HAP-1 (cell line): ENCODE data around the gene GLMP.

Experiments used
- DNase-seq, 2 experiments: peaks; one replicate each; pipeline ENCODE4 v3.0.0-alpha.2; 2016 to 2020; ENCODE audit warnings: low spot score in 2 of 2
- H3K27me3 ChIP-seq: fragments of 250-450 bp; sonication (Bioruptor Pico); 2 replicates; pipeline ENCODE4 v1.5.1; 2020; ENCODE audit warnings: low read depth, mild to moderate bottlenecking, moderate library complexity
- H3K36me3 ChIP-seq: fragments of 250-450 bp; sonication (Bioruptor Pico); replicated peaks from 2 replicates; pipeline ENCODE4 v1.5.1; 2020; ENCODE audit warnings: mild to moderate bottlenecking
- H3K4me1 ChIP-seq: fragments of 250-450 bp; sonication (Bioruptor Pico); 2 replicates; pipeline ENCODE4 v1.5.1; 2020; ENCODE audit warnings: mild to moderate bottlenecking
- H3K4me3 ChIP-seq: fragments of 250-450 bp; sonication (Bioruptor Pico); 2 replicates; pipeline ENCODE4 v1.5.1; 2020; ENCODE audit warnings: mild to moderate bottlenecking, moderate library complexity
- H3K9me3 ChIP-seq: fragments of 250-450 bp; sonication (Bioruptor Pico); 2 replicates; pipeline ENCODE4 v1.5.1; 2020; ENCODE audit warnings: mild to moderate bottlenecking, moderate library complexity
- in situ Hi-C: fragments of 300-500 bp; cut with MboI; formaldehyde crosslinking; loops from 3 replicates; pipeline ENCODE4 v1.14.3; 2020; ENCODE audit warnings: low sequenced_read_pairs, inconsistent platforms, mixed read lengths

The GLMP gene

GRCh38 chr1:156258859-156259258 lies 36.6 kb downstream of the GLMP start:
- DNase-seq, result no peak
- Histone ChIP-seq H3K4me1 (no peaks in the 10 kb centered on the region), H3K36me3 (peaks cover 90% of the 10 kb centered on the region), H3K27me3 (no peaks in the 10 kb centered on the region), H3K4me3 (no peak overlapping the region), H3K9me3 (no peaks in the 10 kb centered on the region)
- in situ Hi-C loops, result no loop called here

GRCh38 chr1:156257711-156258110 lies 37.8 kb downstream of the GLMP start:
- H3K4me3 ChIP-seq, result no peak overlapping the region
- no peak for DNase-seq
- H3K9me3 ChIP-seq, result no peaks in the 10 kb centered on the region
- in situ Hi-C loops, result no loop called here
- peaks cover 90% of the 10 kb centered on the region for H3K36me3 ChIP-seq
- H3K27me3 ChIP-seq, result no peaks in the 10 kb centered on the region
- H3K4me1 ChIP-seq, result no peaks in the 10 kb centered on the region

DNA sequence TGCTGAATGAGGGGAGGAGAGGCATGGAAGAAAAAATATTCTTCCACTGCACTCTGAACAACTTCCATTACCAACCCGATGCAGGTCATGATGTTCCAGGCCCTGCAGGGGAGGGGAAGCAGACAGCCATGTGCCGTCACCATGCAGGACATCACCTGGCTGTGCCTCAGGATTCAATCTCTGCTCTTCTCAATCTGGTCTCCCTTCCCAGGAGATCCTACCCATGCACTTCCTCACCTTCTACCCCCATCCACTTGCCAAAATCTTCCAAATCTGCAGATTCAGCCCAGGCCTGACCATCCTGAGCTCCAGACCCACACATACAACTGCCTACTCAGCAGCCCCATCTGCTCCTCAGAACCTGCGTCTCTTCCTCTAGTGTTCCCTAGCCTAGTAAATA lies 41.8 kb downstream of the GLMP start:
- no peak for DNase-seq
- Histone ChIP-seq H3K9me3 (no peaks in the 10 kb centered on the region), H3K4me1 (no peaks in the 10 kb centered on the region), H3K36me3 (peaks cover 83% of the 10 kb centered on the region), H3K4me3 (no peak overlapping the region), H3K27me3 (no peaks in the 10 kb centered on the region)
- in situ Hi-C loops, result no loop called here

DNA sequence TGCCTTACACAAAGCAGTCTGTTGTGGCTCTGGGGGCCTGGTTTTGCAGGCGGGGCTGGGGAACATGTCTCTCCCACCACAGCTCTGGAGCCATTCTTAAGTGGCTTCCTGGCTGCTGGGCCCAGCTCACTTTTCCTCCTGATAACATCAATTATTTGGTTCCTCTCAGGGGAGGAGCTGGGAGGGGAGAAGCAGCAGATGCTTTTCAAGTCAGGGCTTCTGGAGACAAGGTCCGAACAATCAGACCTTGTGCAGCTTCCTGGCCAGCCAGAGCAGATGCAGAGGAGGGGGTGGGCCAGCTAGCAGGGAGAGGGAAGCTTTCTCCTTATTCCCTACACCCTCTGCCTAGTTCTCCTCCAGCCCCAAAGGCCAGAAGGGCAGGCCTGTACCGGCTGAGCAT lies 44.0 kb downstream of the GLMP start:
- Histone ChIP-seq H3K9me3 (no peaks in the 10 kb centered on the region), H3K4me3 (no peak overlapping the region), H3K4me1 (no peaks in the 10 kb centered on the region; the same call in 1 of the 2 replicates), H3K36me3 (peaks cover 64% of the 10 kb centered on the region), H3K27me3 (no peaks in the 10 kb centered on the region)
- DNase-seq, result no peak
- in situ Hi-C loops, result no loop called here

DNA sequence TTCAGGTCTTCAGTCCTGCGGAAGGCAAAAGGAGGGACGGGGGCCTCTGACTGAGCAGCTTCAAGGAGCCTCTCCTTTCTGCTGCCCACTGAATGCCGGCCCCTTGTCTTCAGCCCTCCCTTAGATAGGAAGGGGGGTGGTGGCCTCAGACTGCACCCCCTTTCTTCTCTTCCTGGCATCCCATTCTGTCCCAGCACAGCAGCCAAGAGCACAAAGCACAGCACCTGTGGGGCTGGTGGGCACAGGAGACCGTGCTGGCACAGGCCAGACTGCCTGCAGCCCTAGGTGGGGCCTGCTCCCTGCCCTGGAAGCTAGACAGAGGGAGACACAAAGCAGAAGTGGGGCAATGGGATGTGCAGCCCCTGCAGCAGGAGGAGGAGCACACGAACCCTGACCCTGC lies 45.9 kb downstream of the GLMP start:
- no peaks in the 10 kb centered on the region for H3K9me3 ChIP-seq
- no peak overlapping the region for H3K4me3 ChIP-seq
- H3K4me1 ChIP-seq, result no peaks in the 10 kb centered on the region; the same call in 1 of the 2 replicates
- no peak for DNase-seq
- H3K36me3 ChIP-seq, result peaks cover 51% of the 10 kb centered on the region
- H3K27me3 ChIP-seq, result peaks cover 7% of the 10 kb centered on the region; the same call in 1 of the 2 replicates
- in situ Hi-C loops, result no loop called here

GRCh38 chr1:156248323-156248683 lies 47.2 kb downstream of the GLMP start:
- in situ Hi-C loops, result no loop called here

GRCh38 chr1:156247460-156248322 lies 47.8 kb downstream of the GLMP start, which contains the start of gene PAQR6:
TSS of gene PAQR6 (minus strand) at chr1:156248056. CDS start at chr1:156246731, 1,325 bp downstream.
- Histone ChIP-seq H3K27me3 (peaks cover 7% of the 10 kb centered on the region; the same call in 1 of the 2 replicates), H3K4me3 (no peak within 1 kb of the TSS), H3K9me3 (no peaks in the 10 kb centered on the region), H3K4me1 (no peaks in the 10 kb centered on the region; the same call in 1 of the 2 replicates), H3K36me3 (peaks cover 32% of the 10 kb centered on the region)
- no peak for DNase-seq
- in situ Hi-C loops, result no loop called here

More at GRCh38 chr1:156248323-156248683, 47.2 kb downstream of the GLMP start:
- no peak overlapping the region for H3K4me3 ChIP-seq
- no peak for DNase-seq
- no peaks in the 10 kb centered on the region for H3K9me3 ChIP-seq
- H3K4me1 ChIP-seq, result no peaks in the 10 kb centered on the region; the same call in 1 of the 2 replicates
- H3K36me3 ChIP-seq, result peaks cover 38% of the 10 kb centered on the region
- H3K27me3 ChIP-seq, result peaks cover 7% of the 10 kb centered on the region; the same call in 1 of the 2 replicates

DNA sequence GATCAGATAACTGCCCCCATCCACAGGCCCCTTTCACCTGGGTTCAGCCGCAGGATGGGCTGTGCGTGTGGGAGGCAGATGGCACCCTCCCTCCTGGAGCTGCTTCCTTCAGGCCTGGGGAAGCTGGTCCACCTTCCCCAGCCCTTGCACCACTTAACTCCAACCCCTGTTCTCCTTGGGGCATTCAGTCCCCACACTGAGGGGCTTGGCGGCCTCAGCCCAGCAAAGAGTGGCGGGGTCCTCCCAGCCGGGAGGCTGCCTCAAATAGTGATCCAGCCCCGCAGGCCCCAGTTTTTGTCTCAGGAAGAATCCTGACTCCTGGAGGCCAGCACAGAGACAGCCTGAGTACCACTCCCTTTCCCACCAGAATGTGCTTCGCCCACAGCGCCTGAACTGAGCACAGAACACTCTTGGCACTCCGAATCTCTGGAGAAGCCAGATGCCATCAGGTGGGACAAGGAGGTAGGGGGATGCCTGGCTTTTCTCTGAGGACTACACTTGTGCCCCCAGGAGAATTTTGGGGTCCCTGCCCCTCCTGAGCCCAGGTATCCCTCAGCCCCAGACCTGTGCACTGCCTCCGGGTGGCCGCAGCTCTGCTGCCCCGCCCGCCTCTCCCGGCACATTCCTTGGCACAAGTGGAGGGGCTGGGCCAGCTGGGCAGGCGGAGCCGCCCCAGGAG lies 48.6 kb downstream of the GLMP start:
- H3K4me3 ChIP-seq, result no peak overlapping the region
- no peaks in the 10 kb centered on the region for H3K9me3 ChIP-seq
- peaks cover 7% of the 10 kb centered on the region; the same call in 1 of the 2 replicates for H3K27me3 ChIP-seq
- peak in 1 of 2 experiments; percentile 39 for DNase-seq
- in situ Hi-C loops, result no loop called here
- peaks cover 24% of the 10 kb centered on the region for H3K36me3 ChIP-seq
- H3K4me1 ChIP-seq, result no peaks in the 10 kb centered on the region; the same call in 1 of the 2 replicates

- peak in 1 of 2 experiments; percentile 31 for DNase-seq
- peaks cover 7% of the 10 kb centered on the region; the same call in 1 of the 2 replicates for H3K27me3 ChIP-seq
- H3K4me3 ChIP-seq, result no peak overlapping the region
- peaks cover 18% of the 10 kb centered on the region for H3K36me3 ChIP-seq
- no peaks in the 10 kb centered on the region; the same call in 1 of the 2 replicates for H3K4me1 ChIP-seq
- no peaks in the 10 kb centered on the region for H3K9me3 ChIP-seq
- in situ Hi-C loops, result no loop called here
Observed at GRCh38 chr1:156246241-156246780, 49.2 kb downstream of the GLMP start.

DNA sequence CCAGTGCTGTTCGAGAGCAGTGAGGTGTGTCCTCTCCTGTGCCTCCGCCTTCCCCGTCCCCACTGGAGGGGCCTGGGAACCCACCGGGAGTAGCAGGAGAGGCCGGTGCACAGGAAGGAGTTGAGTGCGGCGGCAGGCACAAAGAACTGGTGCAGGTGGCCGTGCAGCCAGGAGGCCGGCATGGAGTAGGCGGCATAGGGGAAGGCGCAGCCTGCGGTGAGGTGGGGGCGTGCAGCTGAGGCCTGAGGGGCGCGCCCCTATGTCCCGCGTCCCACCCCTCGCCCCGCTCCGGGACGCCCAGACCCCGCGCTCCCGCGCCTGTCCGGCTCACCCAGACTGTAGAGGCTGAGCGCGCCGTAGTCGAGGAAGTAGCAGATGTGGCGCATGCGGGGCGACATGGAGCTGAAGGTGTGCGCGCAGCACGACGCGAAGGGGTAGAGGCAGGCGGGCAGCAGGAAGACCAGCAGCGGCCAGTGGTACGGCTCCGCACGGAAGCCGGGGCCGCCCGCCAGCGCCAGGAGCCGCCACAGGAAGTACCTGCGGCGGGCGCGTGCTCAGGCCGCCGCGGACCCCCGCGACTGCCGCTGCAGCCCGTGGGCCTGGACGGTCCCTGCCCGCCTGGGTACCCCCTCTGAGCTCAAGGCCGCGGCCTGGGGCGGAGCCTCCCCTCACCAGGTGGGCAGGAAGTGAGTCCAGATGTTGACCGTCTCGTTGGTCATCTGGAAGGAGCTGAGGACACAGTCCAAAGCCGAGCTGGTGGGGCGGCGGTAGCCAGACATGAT lies 49.8 kb downstream of the GLMP start:
- DNase-seq, result no peak
- peaks cover 12% of the 10 kb centered on the region for H3K36me3 ChIP-seq
- no peaks in the 10 kb centered on the region for H3K9me3 ChIP-seq
- no peak overlapping the region for H3K4me3 ChIP-seq
- H3K27me3 ChIP-seq, result peaks cover 7% of the 10 kb centered on the region; the same call in 1 of the 2 replicates
- in situ Hi-C loops, result no loop called here
- H3K4me1 ChIP-seq, result no peaks in the 10 kb centered on the region; the same call in 1 of the 2 replicates

GRCh38 chr1:156244712-156245111 lies 50.8 kb downstream of the GLMP start:
- H3K36me3 ChIP-seq, result peaks cover 10% of the 10 kb centered on the region
- H3K27me3 ChIP-seq, result peaks cover 7% of the 10 kb centered on the region; the same call in 1 of the 2 replicates
- H3K9me3 ChIP-seq, result no peaks in the 10 kb centered on the region
- H3K4me3 ChIP-seq, result no peak overlapping the region
- no peaks in the 10 kb centered on the region; the same call in 1 of the 2 replicates for H3K4me1 ChIP-seq
- no peak for DNase-seq
- in situ Hi-C loops, result no loop called here

DNA sequence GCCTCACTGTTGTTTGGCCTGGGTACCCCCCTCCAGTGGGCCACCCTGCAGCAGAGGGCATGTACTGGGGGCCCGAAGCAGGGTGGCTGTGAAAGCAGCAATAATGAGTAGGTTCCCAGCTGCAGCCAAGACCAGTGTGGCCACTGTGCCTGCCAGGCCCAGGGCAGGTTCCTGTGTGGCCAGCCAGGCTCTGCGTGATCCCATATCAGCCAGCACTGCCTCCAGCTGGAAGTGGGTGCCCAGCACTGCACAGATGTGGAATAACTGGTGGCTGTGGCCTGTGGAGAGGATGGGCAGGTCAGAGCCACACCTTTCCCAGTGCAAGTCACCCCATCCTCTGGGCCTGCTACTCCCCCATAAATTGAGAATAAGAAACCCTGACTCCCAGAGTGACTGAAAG lies 51.4 kb downstream of the GLMP start:
- in situ Hi-C loops, result no loop called here
- Histone ChIP-seq H3K4me1 (no peaks in the 10 kb centered on the region; the same call in 1 of the 2 replicates), H3K9me3 (no peaks in the 10 kb centered on the region), H3K27me3 (peaks cover 7% of the 10 kb centered on the region; the same call in 1 of the 2 replicates), H3K36me3 (peaks cover 12% of the 10 kb centered on the region), H3K4me3 (no peak overlapping the region)
- DNase-seq, result no peak

DNA sequence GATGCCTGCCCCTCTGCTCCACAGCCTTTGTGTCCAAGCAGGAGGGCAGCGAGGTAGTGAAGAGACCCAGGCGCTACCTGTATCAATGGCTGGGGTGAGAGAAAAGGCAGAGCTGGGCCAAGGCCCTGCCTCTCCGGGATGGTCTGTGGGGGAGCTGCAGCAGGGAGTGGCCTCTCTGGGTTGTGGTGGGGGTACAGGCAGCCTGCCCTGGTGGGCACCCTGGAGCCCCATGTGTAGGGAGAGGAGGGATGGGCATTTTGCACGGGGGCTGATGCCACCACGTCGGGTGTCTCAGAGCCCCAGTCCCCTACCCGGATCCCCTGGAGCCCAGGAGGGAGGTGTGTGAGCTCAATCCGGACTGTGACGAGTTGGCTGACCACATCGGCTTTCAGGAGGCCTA lies 52.7 kb downstream of the GLMP start:
- peaks cover 22% of the 10 kb centered on the region for H3K36me3 ChIP-seq
- H3K4me1 ChIP-seq, result no peaks in the 10 kb centered on the region; the same call in 1 of the 2 replicates
- H3K9me3 ChIP-seq, result no peaks in the 10 kb centered on the region
- no peak overlapping the region for H3K4me3 ChIP-seq
- peak in 1 of 2 experiments; percentile 2 for DNase-seq
- in situ Hi-C loops, result no loop called here
- H3K27me3 ChIP-seq, result peaks cover 7% of the 10 kb centered on the region; the same call in 1 of the 2 replicates
